Osteoblast (primary cell): ENCODE measurements around the gene ARSK. TPM values are rescaled to one million over a fixed set of nuclear protein-coding genes. Genes with fewer than 3 reads are reported as not detected.
A peak's percentile ranks its signal among the peaks of the same experiment; 100 is the strongest.

Experiments
- DNase-seq: peaks from one replicate; pipeline ENCODE4 v3.0.0; 2011; ENCODE audit warnings: low spot score, mixed read lengths; ENCODE audit not compliant: insufficient read length; ENCODE audit errors: missing footprints
- H2AFZ ChIP-seq: 2 replicates; pipeline ENCODE4 v1.6.0; 2011; ENCODE audit warnings: mild to moderate bottlenecking, low read length
- H3K27ac ChIP-seq: 2 replicates; pipeline ENCODE4 v1.5.1; 2011; ENCODE audit warnings: mild to moderate bottlenecking, low read depth, low read length, moderate library complexity
- H3K27me3 ChIP-seq: 2 replicates; pipeline ENCODE4 v1.6.0; 2012; ENCODE audit warnings: mild to moderate bottlenecking, control low read depth, inconsistent platforms, low read length, moderate library complexity; ENCODE audit not compliant: insufficient read depth
- H3K36me3 ChIP-seq: 2 replicates; pipeline ENCODE4 v1.5.1; 2011; ENCODE audit warnings: mild to moderate bottlenecking, low read length, control low read depth, moderate library complexity; ENCODE audit not compliant: insufficient read depth
- H3K4me1 ChIP-seq: 2 replicates; pipeline ENCODE4 v1.5.1; 2011; ENCODE audit warnings: mild to moderate bottlenecking, low read length, control low read depth, moderate library complexity; ENCODE audit not compliant: insufficient read depth
- H3K4me2 ChIP-seq: 2 replicates; pipeline ENCODE4 v1.6.0; 2011; ENCODE audit warnings: mild to moderate bottlenecking, low read length; ENCODE audit not compliant: insufficient read depth
- H3K4me3 ChIP-seq: fragments of 200-600 bp; sonication (generic); 3 replicates; pipeline ENCODE4 v1.5.1; 2012; ENCODE audit warnings: mild to moderate bottlenecking, low read length, inconsistent platforms; ENCODE audit not compliant: insufficient read depth
- H3K79me2 ChIP-seq: 2 replicates; pipeline ENCODE4 v1.6.0; 2012; ENCODE audit warnings: mild to moderate bottlenecking, low read length, control low read depth, inconsistent platforms; ENCODE audit not compliant: insufficient read depth
- H3K9me3 ChIP-seq: 2 replicates; pipeline ENCODE4 v1.5.1; 2011; ENCODE audit warnings: low read depth, low read length, control low read depth
- H4K20me1 ChIP-seq: 2 replicates; pipeline ENCODE4 v1.6.0; 2012; ENCODE audit warnings: mild to moderate bottlenecking, low read length, control low read depth; ENCODE audit not compliant: insufficient read depth
- CTCF ChIP-seq: IDR thresholded peaks from 2 replicates; pipeline ENCODE4 v1.5.1; 2011; ENCODE audit warnings: mild to moderate bottlenecking, low read depth, low read length, moderate library complexity; ENCODE audit errors: extremely low read depth
- total RNA-seq: library from RNA; depleted of rRNA; stranded (reverse); fragments of >200 nt; gene quantifications from 2 replicates; pipeline ENCODE4 v1.2.3, GENCODE V29; 2012

ARSK gene
- total RNA-seq, 1 donor, result 10.5 TPM

- Histone ChIP-seq H3K9me3 (no peaks in the 10 kb centered on the region), H4K20me1 (no peaks in the 10 kb centered on the region), H3K4me2 (no peak overlapping the region), H3K36me3 (peaks cover 66% of the 10 kb centered on the region), H2AFZ (no peak overlapping the region), H3K4me1 (no peaks in the 10 kb centered on the region), H3K4me3 (no peak overlapping the region), H3K79me2 (peaks cover 1% of the 10 kb centered on the region), H3K27me3 (no peaks in the 10 kb centered on the region), H3K27ac (no peak overlapping the region)
- no peak for DNase-seq
- no peak for TF ChIP-seq CTCF
Measured at GRCh38 chr5:95524423-95524822, 30.5 kb upstream of the ARSK start.

GRCh38 chr5:95526871-95527270, 28.0 kb upstream of the ARSK start:
- H4K20me1 ChIP-seq, result no peaks in the 10 kb centered on the region
- no peaks in the 10 kb centered on the region for H3K9me3 ChIP-seq
- no peak for TF ChIP-seq CTCF
- no peaks in the 10 kb centered on the region for H3K27me3 ChIP-seq
- no peak overlapping the region for H2AFZ ChIP-seq
- no peak overlapping the region for H3K27ac ChIP-seq
- H3K36me3 ChIP-seq, result peaks cover 59% of the 10 kb centered on the region
- H3K4me3 ChIP-seq, result no peak overlapping the region
- H3K79me2 ChIP-seq, result peaks cover 12% of the 10 kb centered on the region
- H3K4me1 ChIP-seq, result peaks cover 19% of the 10 kb centered on the region
- DNase-seq, result no peak
- no peak overlapping the region for H3K4me2 ChIP-seq

- no peak overlapping the region for H2AFZ ChIP-seq
- no peak overlapping the region for H3K4me3 ChIP-seq
- H3K27me3 ChIP-seq, result no peaks in the 10 kb centered on the region
- peaks cover 51% of the 10 kb centered on the region for H3K36me3 ChIP-seq
- peaks cover 19% of the 10 kb centered on the region for H3K79me2 ChIP-seq
- no peak overlapping the region for H3K4me2 ChIP-seq
- no peaks in the 10 kb centered on the region for H4K20me1 ChIP-seq
- no peak for TF ChIP-seq CTCF
- no peak overlapping the region for H3K27ac ChIP-seq
- H3K4me1 ChIP-seq, result peaks cover 25% of the 10 kb centered on the region
- no peaks in the 10 kb centered on the region for H3K9me3 ChIP-seq
- no peak for DNase-seq
Measured at GRCh38 chr5:95528565-95528964, 26.3 kb upstream of the ARSK start.

GRCh38 chr5:95530416-95530815, 24.5 kb upstream of the ARSK start:
- peak; percentile 69 for DNase-seq
- Histone ChIP-seq H2AFZ (no peak overlapping the region), H3K79me2 (peaks cover 29% of the 10 kb centered on the region), H3K27ac (peak overlapping the region; percentile 71), H4K20me1 (no peaks in the 10 kb centered on the region), H3K27me3 (no peaks in the 10 kb centered on the region), H3K4me3 (no peak overlapping the region), H3K4me2 (peak overlapping the region; percentile 12), H3K4me1 (peaks cover 28% of the 10 kb centered on the region), H3K36me3 (peaks cover 37% of the 10 kb centered on the region), H3K9me3 (no peaks in the 10 kb centered on the region)
- no peak for TF ChIP-seq CTCF
